ENCODE data around the gene ATXN7L3. TPM values are rescaled to one million over a fixed set of nuclear protein-coding genes. Genes with fewer than 3 reads are reported as not detected.

Gene ATXN7L3
- total RNA-seq, 1 donor from 2014 or later, result 62.8 TPM

DNA sequence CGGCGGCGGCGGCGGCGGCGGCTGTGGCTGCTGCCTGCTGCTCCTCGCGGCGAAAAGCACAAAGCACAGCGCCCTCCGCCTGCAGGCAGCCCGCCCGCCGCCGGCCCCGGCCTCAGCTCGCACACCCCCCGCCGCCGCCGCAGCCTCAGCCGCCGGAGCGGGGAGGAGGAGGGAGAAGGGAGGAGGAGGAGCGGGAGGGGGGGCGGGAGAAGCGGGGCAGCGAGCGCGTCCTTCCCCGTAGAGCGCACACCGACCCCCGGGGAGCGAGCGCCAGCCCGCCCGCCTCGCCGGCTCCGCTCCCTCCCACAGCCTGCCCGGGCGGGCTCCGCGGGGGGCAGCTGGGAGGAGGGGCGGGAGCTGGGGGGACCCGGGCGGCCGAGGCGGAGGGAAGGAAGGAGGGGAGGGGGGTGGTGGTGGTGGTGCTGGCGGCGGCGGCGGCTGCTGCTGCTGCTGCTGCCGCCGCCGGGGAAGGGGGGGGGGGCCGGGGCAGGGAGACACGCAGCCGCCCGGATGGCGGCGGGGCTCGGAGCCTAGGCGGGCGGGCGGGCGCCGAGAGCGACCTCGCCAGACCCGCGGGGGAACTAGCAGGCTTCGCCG, 20.0 kb upstream of the ATXN7L3 start, which contains the start of gene UBTF:
TSS of gene UBTF (minus strand) at position 60 of the 597 bp plus-strand sequence. CDS start 1,446 bp downstream, outside the sequence.
- intact Hi-C loops (cut with DNase I), result loop anchor here (10.0 kb wide), 1 partner anchor 285 kb away; the partner anchor contains the start of gene GPATCH8

DNA sequence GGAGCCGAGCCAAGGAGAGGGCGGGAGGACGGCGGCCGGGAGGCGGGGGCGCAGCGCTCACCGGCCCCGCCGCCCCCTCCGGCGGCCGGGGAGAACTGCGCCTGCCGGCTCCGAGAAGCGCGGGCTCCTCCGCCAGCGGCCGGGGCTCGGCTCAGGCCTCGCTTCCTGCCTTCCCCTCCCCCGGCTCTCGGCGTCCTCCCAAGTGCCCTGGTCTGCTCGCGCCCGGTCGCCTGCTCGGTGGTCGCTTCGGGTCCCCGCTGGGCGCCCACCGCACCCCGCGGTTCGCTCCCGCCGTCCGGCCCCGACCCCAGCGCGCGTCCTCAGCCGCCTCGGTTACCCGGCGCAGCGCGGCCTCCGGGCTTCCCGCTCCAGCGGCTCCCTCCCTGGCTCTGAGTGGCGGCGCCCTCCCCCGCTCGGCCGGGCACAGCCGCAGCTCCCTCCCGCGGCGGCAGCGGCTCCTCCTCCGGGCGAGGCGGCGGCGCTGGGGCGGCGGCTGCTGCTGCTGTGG, 19.5 kb upstream of the ATXN7L3 start:
- Histone ChIP-seq H3K9me3 (no peaks in the 10 kb centered on the region), H3K4me3 (peak overlapping the region; percentile 88 to 95), H3K27me3 (no peaks in the 10 kb centered on the region), H3K4me1 (peaks cover 18 to 23% of the 10 kb centered on the region in 2 donors), H3K36me3 (peaks cover 23 to 31% of the 10 kb centered on the region in 2 donors), H3K27ac (peak overlapping the region; percentile 91 to 99)
- DNase-seq (ENCODE audit: low spot score in 2 of 2), result peak in 1 of 2 donors; percentile 76
- intact Hi-C loops (cut with DNase I), result loop anchor here (10.0 kb wide), 1 partner anchor 286 kb away; the partner anchor contains the start of gene GPATCH8
- TF ChIP-seq, protein P1, sequence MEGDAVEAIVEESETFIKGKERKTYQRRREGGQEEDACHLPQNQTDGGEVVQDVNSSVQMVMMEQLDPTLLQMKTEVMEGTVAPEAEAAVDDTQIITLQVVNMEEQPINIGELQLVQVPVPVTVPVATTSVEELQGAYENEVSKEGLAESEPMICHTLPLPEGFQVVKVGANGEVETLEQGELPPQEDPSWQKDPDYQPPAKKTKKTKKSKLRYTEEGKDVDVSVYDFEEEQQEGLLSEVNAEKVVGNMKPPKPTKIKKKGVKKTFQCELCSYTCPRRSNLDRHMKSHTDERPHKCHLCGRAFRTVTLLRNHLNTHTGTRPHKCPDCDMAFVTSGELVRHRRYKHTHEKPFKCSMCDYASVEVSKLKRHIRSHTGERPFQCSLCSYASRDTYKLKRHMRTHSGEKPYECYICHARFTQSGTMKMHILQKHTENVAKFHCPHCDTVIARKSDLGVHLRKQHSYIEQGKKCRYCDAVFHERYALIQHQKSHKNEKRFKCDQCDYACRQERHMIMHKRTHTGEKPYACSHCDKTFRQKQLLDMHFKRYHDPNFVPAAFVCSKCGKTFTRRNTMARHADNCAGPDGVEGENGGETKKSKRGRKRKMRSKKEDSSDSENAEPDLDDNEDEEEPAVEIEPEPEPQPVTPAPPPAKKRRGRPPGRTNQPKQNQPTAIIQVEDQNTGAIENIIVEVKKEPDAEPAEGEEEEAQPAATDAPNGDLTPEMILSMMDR (IDR thresholded peaks at IDR 0.05), result peak; percentile 19 to 81 (median 36)

More for the DNA sequence above, 20.0 kb upstream of the ATXN7L3 start, which contains the start of gene UBTF:
- DNase-seq (ENCODE audit: low spot score in 2 of 2), result peak in 1 of 2 donors; percentile 76
- TF ChIP-seq, protein P1 (IDR thresholded peaks at IDR 0.05), result no peak
- H3K27me3 ChIP-seq, result no peaks in the 10 kb centered on the region
- H3K4me1 ChIP-seq, result peaks cover 18 to 25% of the 10 kb centered on the region in 2 donors
- H3K27ac ChIP-seq, result peak within 1 kb of the TSS; percentile 91 to 99
- peak within 1 kb of the TSS; percentile 88 to 95 for H3K4me3 ChIP-seq
- H3K9me3 ChIP-seq, result no peaks in the 10 kb centered on the region
- peaks cover 18 to 25% of the 10 kb centered on the region in 2 donors for H3K36me3 ChIP-seq

DNA sequence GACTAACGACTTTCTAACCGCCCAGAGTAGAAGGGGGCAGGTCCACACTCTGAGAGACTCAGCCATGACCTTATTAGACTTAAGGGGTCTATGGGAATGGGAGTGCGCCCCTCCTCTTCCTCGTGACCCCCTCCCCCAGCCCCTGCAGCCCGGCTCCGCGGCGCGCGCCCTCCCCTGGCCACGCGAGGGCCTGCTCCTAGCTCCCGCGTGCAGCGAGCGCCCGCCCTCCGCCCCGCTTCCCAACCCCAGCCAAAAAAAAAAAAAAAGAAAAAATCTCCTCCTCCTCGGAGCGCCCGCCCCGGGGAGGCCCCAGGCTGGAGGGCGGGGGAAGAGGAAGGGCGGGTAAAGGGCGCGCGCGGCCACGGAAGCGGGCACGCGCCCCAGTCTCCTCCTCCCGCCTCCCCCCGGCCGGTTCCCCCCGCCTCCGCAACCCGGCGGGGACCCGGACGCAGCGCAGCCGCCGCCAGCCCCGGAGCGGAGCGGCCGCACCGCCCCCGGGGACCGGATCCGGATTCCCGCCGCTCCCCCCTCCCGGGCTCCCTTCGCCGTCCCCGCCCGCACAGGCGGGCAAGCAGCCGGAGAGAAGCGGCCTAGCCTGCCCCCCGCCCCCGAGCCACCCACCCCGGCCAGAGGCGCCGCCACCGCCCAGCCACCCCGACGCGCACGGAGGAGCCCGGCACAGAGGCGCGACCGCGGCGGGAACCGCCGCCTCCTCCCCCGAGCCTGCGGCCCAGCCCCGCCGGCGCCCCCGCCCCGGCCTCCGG, 18.8 kb upstream of the ATXN7L3 start:
- intact Hi-C loops (cut with DNase I), result loop anchor here (1.0 to 10.0 kb wide), 4 partner anchors 18 to 286 kb away; partner anchors contain the start of genes GPATCH8 and TMUB2
- TF ChIP-seq, protein P1 (IDR thresholded peaks at IDR 0.05), result peak in 2 of 3 experiments; percentile 79 to 82
- Histone ChIP-seq H3K27me3 (no peaks in the 10 kb centered on the region), H3K27ac (peak overlapping the region; percentile 91 to 99), H3K36me3 (peaks cover 27 to 34% of the 10 kb centered on the region in 2 donors), H3K4me3 (peak overlapping the region; percentile 88 to 95), H3K4me1 (peaks cover 17 to 18% of the 10 kb centered on the region in 2 donors), H3K9me3 (no peaks in the 10 kb centered on the region)
- DNase-seq (ENCODE audit: low spot score in 2 of 2), result peak; percentile 45 to 92

DNA sequence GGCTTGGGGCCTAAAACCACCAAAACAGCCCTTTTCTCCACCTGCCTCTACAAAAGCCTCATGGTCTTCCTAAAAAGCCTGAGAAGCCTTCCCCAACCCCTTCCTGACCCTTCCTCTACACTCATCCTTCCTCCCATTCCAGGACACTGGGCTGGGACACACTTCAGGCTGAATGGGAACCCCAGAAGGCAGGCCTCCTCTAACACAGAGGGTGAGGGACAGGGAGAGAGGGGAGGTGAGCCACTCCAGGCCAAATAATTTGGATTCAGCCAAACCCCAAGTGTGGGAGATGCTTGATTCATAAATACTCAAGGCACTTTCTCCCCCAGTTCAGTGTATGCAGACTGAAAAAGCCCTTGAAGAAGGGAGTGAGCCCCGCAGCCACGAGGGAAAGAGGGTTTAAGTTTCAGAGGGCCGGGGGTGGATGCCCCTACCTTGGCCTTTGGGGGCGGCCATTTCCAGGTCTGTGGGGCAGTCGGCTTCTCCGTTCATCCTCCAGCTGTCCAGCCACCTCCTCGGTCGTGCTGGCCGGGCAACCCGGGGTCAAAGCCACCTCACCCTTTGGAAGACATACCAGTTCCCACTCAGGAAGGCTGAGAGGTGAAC, 18.2 kb upstream of the ATXN7L3 start:
- Histone ChIP-seq H3K9me3 (no peaks in the 10 kb centered on the region), H3K4me3 (peak overlapping the region; percentile 88 to 95), H3K27me3 (no peaks in the 10 kb centered on the region), H3K36me3 (peaks cover 27 to 34% of the 10 kb centered on the region in 2 donors), H3K4me1 (peaks cover 11 to 18% of the 10 kb centered on the region in 2 donors), H3K27ac (peak overlapping the region; percentile 91 to 99)
- intact Hi-C loops (cut with DNase I), result loop anchor here (1.0 to 10.0 kb wide), 4 partner anchors 18 to 287 kb away; partner anchors contain the start of genes GPATCH8 and TMUB2
- no peak for DNase-seq (ENCODE audit: low spot score in 2 of 2)
- TF ChIP-seq, protein P1 (IDR thresholded peaks at IDR 0.05), result no peak

GRCh38 chr17:44216694-44217093, 17.0 kb upstream of the ATXN7L3 start:
- Histone ChIP-seq H3K9me3 (no peaks in the 10 kb centered on the region), H3K27me3 (no peaks in the 10 kb centered on the region), H3K4me1 (peaks cover 10 to 18% of the 10 kb centered on the region in 2 donors), H3K4me3 (no peak overlapping the region), H3K36me3 (peaks cover 27 to 35% of the 10 kb centered on the region in 2 donors), H3K27ac (no peak overlapping the region)
- no peak for DNase-seq (ENCODE audit: low spot score in 2 of 2)
- intact Hi-C loops (cut with DNase I), result loop anchor here (10.0 kb wide), 1 partner anchor 288 kb away; the partner anchor contains the start of gene GPATCH8
- TF ChIP-seq, protein P1 (IDR thresholded peaks at IDR 0.05), result no peak

Measured in ascending aorta (tissue), 2 donors.